Measurements from ENCODE around the gene RAB30. TPM values are rescaled to one million over a fixed set of nuclear protein-coding genes. Genes with fewer than 3 reads are reported as not detected.

The RAB30 gene
- total RNA-seq, 1 donor from 2014 or later = 12.5 TPM

- TF ChIP-seq CTCF (IDR thresholded peaks at IDR 0.05) = no peak
- Histone ChIP-seq H3K27ac (peak overlapping the region; percentile 39), H3K27me3 (no peaks in the 10 kb centered on the region), H3K9me3 (no peaks in the 10 kb centered on the region), H3K4me3 (no peak overlapping the region), H3K36me3 (no peaks in the 10 kb centered on the region), H3K4me1 (peaks cover 16% of the 10 kb centered on the region)
- ATAC-seq (no peak), DNase-seq (no peak)
- intact Hi-C loops (cut with DNase I) = no loop called here
Observed at GRCh38 chr11:83006877-83007330, 64.8 kb downstream of the RAB30 start.

GRCh38 chr11:83004746-83005556, 66.7 kb downstream of the RAB30 start:
- ATAC-seq (no peak), DNase-seq (no peak)
- Histone ChIP-seq H3K36me3 (no peaks in the 10 kb centered on the region), H3K9me3 (no peaks in the 10 kb centered on the region), H3K27ac (no peak overlapping the region), H3K27me3 (no peaks in the 10 kb centered on the region), H3K4me1 (peaks cover 16% of the 10 kb centered on the region), H3K4me3 (no peak overlapping the region)
- no peak for TF ChIP-seq CTCF (IDR thresholded peaks at IDR 0.05)
- intact Hi-C loops (cut with DNase I) = no loop called here

- Histone ChIP-seq H3K27me3 (no peaks in the 10 kb centered on the region), H3K27ac (no peak overlapping the region), H3K36me3 (no peaks in the 10 kb centered on the region), H3K9me3 (no peaks in the 10 kb centered on the region), H3K4me1 (peaks cover 6% of the 10 kb centered on the region), H3K4me3 (no peak overlapping the region)
- no peak for TF ChIP-seq CTCF (IDR thresholded peaks at IDR 0.05)
- intact Hi-C loops (cut with DNase I) = no loop called here
- ATAC-seq (no peak), DNase-seq (no peak)
Observed at GRCh38 chr11:83002522-83002921, 69.2 kb downstream of the RAB30 start.

- ATAC-seq (peak; percentile 68), DNase-seq (no peak)
- Histone ChIP-seq H3K4me3 (no peak overlapping the region), H3K27ac (no peak overlapping the region), H3K36me3 (no peaks in the 10 kb centered on the region), H3K4me1 (peaks cover 2% of the 10 kb centered on the region), H3K9me3 (no peaks in the 10 kb centered on the region), H3K27me3 (no peaks in the 10 kb centered on the region)
- no peak for TF ChIP-seq CTCF (IDR thresholded peaks at IDR 0.05)
- intact Hi-C loops (cut with DNase I) = no loop called here
Observed at GRCh38 chr11:83002053-83002452, 69.6 kb downstream of the RAB30 start.

GRCh38 chr11:83000381-83000780, 71.3 kb downstream of the RAB30 start:
- DNase-seq (no peak), ATAC-seq (no peak)
- Histone ChIP-seq H3K4me1 (no peaks in the 10 kb centered on the region), H3K27ac (no peak overlapping the region), H3K4me3 (no peak overlapping the region), H3K9me3 (no peaks in the 10 kb centered on the region), H3K36me3 (no peaks in the 10 kb centered on the region), H3K27me3 (no peaks in the 10 kb centered on the region)
- no peak for TF ChIP-seq CTCF (IDR thresholded peaks at IDR 0.05)
- intact Hi-C loops (cut with DNase I) = no loop called here
